HCT116 (cell line): ENCODE data around the gene PLBD2.

Experiments used
- CTCF ChIP-seq, 3 experiments: fragments of 200-600 bp in 1 of 3; sonication (generic) in 1 of 3; IDR thresholded peaks in 2 of 3; conservative IDR thresholded peaks in 1 of 3; 2 replicates each; pipeline ENCODE4 v1.5.1; 2012 to 2017; ENCODE audit warnings: low read depth in 2 of 3, low read length in 2 of 3, antibody characterized with exemption in 1 of 3, borderline replicate concordance in 1 of 3, control low read depth in 1 of 3, mild to moderate bottlenecking in 1 of 3, mixed read lengths in 1 of 3, mixed run types in 1 of 3, moderate library complexity in 1 of 3; ENCODE audit not compliant: insufficient read depth in 1 of 3
- POLR2AphosphoS5 ChIP-seq: IDR thresholded peaks from 2 replicates; pipeline ENCODE4 v1.6.1; 2011; ENCODE audit warnings: mild to moderate bottlenecking, low read depth, low read length, moderate library complexity
- SRF ChIP-seq: IDR thresholded peaks from 2 replicates; pipeline ENCODE4 v1.6.1; 2012; ENCODE audit warnings: low read depth

DNA sequence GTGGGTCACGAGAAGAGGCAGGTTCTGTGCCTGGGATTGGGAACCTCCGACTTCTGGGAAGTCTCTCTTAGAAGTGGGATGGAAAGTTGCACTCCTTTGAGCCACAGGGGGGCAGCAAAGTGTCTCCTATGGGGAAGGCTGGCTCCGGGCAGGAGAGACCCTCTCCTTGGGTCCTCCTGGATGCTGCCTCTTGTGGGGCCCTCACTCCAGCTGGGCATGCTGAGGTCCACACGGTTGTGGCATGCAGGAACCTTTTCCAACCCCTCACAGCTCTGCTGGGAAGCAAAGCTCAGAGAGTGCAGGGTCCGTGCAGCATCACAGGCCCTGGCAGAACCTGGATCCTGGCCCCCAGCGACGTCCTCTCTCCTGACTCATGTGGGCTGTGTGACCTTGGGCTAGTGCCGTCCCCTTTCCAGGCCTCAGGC lies 81.2 kb downstream of the PLBD2 start:
- TF ChIP-seq POLR2AphosphoS5 (no peak), CTCF (IDR thresholded peaks at IDR 0.05 in 2 of 3, conservative IDR thresholded peaks at IDR 0.05 in 1 of 3; ENCODE audit: borderline replicate concordance in 1 of 3, insufficient read depth in 1 of 3, low read depth in 2 of 3, low read length in 2 of 3) (peak; percentile 41 to 79 (median 77); a peak in 5 of 6 replicates), SRF (no peak)
